ENCODE results near the gene RRAS2. TPM values are rescaled to one million over a fixed set of nuclear protein-coding genes. Genes with fewer than 3 reads are reported as not detected.
A peak's percentile ranks its signal among the peaks of the same experiment; 100 is the strongest.
"Not testable (repeated sequence)": the region's sequence is repeated elsewhere in the genome, so short reads cannot be mapped to it uniquely, and the experiment has no call there.

RRAS2 gene
- total RNA-seq, 1 donor from 2014 or later: 89.6 TPM

DNA sequence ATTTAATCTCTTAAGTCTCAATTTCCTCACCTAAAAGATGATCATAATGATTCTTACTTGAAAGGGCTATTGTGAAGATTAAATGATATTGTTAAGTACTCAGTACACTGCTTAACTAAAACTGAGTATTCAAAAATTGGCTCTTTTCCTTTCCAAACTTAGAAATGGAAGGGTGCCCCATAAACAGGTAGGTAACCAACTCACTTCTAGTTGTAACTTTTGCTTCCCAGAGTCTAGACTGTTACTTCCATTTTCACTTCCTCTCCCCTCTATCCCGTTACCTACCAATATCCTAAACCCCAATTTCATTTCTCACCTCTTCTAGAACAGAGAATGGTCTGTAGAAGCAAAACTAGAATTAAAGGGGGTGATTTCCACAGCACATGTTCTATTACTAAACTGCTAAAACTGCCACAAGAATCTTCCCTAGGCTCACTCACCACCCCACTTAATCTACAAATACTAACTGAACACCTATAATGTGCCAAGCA lies 50.0 kb downstream of the RRAS2 start:
- DNase-seq (ENCODE audit: extremely low read depth, low read depth, low spot score): no peak

DNA sequence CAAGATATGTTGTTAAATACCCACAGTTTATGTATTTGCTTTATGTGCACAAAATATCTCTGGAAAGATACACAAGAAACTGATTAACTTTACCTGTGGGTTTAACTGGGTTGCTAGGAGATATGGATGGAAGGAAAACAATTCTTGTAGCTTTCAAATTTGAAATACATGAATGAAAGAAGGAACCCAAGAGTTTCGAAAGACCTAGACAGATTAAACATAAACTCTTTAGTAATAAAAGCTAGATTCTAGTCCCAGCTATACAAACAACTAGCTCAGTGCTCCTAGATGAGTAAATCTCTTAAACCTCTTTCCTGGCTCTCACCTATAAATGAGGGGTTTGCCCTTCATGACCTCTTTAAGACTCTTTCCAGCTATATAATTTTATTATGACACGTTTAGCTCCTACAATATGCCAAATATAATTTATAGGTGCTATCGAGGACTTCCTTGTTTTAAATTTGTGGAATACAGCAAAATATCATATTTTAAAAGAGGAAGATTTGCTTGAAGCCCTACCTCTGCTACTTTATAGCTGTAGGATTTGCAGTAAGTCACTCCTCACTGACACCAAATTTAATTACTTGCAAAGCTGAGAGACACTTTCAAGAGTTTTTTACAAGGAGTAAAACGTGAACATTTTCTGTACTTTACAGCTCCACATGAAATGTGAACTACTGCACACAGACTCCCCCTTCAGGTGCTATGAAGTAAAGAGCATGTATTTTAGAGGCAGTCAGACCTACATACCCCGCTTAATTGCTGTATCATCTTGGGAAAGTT lies 50.7 kb downstream of the RRAS2 start:
- no peak for DNase-seq (ENCODE audit: extremely low read depth, low read depth, low spot score)

DNA sequence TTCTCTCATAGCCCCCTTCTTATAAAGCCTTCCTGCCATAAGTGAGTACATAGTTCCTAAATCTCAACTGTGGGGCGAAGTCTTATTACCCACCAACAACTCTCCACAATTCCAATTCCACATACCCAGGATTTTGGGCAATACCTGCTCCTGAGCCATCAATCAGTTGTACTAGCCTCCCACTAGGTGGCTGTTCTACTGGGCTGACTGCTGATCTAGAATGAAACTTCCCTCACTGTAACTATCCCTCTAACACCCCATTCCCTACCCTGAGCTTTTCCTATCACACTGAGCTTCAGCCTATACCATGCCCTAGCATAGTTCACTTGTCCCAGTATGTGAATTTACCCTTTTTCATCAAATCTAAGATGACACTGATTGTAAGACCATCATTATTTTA lies 52.5 kb downstream of the RRAS2 start:
- DNase-seq (ENCODE audit: extremely low read depth, low read depth, low spot score): no peak

DNA sequence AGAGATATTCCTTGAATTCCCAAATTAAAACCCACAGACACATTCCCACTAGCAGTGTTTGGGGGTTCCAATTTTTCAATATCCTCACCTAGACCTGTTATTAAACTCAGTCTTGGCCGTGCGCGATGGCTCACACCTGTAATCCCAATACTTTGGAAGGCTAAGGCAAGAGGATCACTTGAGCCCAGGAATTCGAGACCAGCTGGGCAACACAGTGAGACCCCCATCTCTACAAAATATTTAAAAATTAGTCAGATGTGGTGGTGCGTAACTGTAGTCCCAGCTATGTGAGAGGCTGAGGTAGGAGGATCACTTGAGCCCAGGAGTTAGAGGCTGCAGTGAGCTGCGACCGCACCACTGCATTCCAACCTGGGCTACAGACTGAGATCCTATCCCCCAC lies 53.3 kb downstream of the RRAS2 start:
- no peak for DNase-seq (ENCODE audit: extremely low read depth, low read depth, low spot score)

DNA sequence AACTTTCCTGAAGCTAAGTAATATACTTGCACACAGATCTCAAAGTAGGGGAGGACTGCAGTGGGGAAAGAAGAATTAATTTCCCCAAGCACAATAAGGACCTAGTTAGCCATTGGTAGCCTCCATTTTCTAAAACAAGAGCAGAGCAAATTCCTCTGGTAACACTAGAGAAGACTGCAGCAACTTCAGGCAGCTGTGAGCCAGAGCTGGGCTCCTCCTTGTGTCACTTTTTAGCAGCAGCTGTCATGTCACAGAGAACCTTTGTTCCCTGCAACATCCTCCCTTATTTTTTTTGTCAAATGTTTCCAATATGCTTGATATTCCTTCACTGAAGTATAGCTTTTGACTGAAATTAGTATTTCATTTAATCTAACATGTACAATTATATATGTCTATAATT lies 54.4 kb downstream of the RRAS2 start:
- DNase-seq (ENCODE audit: extremely low read depth, low read depth, low spot score): no peak

DNA sequence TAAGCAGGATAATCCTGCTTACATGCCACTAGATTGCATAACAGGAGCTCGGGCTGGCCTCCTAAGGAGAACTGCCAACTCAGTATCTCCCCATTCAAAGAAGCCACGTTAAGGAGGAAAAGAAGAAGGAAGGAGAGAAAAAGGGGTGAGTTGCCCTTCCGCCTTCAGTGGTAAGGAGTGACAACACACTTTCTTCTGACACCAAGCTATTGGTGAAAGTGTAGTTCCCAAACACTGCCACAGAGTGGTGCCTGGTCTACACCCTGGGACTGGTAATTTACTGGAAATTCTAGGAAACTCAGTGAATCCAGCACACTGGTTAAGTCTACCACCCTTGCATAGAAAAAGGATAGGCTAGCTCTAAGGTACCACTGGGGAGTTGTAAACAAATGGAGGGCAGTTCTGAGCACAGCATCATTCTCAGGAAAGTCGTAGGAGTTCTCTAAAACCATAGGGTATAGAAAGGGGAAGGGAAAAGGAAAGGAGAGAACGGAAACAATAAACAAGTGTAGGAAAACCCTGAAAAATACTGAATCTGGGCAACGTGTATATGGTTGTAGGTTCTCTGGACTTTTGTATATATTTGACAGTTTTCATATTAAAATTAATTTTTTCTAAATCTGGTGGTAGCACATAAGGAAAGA lies 58.2 kb downstream of the RRAS2 start:
- no peak for DNase-seq (ENCODE audit: extremely low read depth, low read depth, low spot score)

DNA sequence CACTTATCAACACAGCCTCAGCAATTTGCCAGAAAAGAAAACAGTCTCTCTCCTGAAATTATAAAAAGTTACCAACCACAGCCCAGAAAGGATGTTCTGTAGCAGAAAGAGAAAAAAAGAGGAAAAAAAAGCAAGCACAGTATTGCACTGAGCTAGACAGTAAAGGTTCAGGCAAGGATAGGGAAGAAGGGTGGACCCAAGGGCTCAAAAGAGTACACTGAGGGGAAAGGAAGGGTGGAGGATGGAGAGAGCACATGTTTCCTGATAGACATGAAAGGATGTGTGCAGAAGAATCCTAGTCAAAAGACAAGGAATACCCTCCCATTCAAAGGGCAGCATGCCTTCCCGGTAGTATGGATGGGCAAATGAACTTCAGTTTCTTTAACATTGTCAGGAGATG lies 59.1 kb downstream of the RRAS2 start:
- no peak for DNase-seq (ENCODE audit: extremely low read depth, low read depth, low spot score)

DNA sequence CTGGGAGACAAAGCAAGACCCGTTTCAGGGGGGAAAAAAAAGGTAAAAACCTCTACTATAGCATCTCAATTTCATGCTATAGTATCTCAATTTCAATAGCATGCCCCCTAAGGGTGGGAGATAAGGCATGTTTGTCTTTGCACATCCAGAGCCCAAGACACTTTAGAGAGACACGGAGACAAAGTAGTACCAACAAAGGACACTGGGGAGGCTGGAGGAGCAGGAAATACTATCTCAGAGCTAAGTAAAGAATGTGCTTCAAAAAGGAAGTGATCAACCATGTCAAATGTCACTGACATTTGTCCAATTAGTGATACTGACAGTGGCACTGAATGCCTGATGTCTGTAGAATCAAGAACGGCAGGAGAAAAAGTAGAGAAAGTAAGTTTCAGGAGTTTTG lies 68.6 kb downstream of the RRAS2 start:
- DNase-seq (ENCODE audit: extremely low read depth, low read depth, low spot score): no peak

DNA sequence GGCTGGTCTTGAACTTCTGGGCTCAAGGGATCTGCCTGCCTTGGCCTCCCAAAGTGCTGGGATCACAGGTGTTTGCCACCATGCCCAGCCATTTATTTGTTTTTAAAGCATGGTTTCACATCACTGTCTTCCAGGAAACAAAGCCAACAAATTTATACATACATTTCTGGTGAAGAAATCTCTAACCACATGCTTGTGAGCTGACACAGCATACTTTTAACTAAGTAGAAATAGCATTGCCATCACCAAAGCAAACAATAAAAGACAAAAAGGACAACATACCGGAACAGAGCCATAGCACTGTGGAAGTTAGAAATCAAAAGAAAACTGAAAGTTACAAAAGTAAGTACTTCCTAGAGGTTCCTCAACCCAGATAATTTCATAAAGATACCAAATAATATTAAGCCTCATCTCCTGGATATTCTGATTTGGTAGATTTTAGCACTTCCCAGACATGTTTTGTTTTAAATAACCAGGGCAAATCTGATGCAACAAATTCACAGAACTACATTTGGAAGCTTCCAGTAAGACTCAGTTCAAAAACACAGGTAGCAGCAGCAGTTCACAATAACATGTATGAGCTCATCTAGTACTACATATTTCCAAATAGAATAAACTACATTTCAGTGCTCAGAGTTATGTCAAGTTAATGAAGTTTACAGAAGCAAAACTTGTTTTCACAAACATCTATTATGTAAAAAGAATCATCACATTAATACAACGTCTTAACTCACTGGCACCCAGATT lies 70.6 kb downstream of the RRAS2 start:
- peak; percentile 20 for DNase-seq (ENCODE audit: extremely low read depth, low read depth, low spot score)

DNA sequence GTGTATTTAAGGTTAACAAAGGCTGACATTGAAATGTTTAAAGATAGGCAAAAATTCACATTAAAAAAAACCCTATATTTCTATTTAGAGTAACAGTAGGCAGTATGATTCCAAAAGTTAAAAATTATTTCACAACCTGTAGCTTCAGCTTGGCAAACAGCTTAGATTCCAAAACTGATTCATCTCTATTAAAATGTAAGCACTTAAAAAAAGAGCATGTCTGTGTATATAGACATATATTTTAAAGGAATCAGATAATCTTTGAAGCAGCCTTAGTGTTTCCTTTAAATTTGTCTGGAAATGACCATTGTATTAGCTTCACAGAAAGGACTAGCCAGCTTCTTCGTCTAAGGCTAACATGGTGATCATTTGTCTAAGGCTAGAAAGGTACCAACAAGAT lies 80.1 kb downstream of the RRAS2 start:
- not testable (repeated sequence) for DNase-seq (ENCODE audit: extremely low read depth, low read depth, low spot score)

DNA sequence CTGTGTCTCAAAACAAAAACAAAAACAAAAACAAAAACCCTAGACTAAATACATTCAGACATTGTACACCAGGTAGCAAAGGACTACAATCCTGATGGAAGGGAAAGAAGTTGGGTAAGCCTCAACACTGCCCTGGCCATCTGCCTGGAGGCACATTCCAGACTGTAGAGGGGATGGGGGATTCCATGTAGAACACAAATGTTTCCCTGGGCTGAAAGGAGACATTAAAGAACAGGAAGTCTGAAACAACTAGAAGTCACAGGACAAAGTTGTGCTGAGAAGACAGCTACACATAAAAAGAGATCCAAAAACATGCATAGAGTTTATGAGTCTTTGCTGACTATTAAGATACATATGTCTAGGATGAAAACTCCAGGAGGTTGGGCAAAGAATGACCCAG lies 83.9 kb downstream of the RRAS2 start:
- DNase-seq (ENCODE audit: extremely low read depth, low read depth, low spot score): no peak

DNA sequence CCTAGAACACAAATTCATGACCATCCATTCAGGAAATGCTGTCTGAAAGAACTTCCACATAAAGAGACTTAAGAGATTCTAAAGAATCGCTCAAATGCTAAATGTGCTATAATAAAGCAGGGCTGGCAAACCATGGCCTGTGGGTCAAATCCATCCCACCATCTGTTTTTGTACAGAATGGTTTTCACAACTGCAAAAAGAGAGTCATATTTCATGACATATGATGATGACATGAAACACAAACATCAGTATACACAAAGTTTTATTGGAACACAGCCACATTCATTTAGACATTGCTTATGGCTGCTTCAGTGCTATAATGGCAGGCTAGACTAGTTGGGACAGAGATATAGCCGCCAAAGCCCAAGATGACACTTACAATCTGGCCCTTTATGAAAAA lies 85.1 kb downstream of the RRAS2 start:
- no peak for DNase-seq (ENCODE audit: extremely low read depth, low read depth, low spot score)

DNA sequence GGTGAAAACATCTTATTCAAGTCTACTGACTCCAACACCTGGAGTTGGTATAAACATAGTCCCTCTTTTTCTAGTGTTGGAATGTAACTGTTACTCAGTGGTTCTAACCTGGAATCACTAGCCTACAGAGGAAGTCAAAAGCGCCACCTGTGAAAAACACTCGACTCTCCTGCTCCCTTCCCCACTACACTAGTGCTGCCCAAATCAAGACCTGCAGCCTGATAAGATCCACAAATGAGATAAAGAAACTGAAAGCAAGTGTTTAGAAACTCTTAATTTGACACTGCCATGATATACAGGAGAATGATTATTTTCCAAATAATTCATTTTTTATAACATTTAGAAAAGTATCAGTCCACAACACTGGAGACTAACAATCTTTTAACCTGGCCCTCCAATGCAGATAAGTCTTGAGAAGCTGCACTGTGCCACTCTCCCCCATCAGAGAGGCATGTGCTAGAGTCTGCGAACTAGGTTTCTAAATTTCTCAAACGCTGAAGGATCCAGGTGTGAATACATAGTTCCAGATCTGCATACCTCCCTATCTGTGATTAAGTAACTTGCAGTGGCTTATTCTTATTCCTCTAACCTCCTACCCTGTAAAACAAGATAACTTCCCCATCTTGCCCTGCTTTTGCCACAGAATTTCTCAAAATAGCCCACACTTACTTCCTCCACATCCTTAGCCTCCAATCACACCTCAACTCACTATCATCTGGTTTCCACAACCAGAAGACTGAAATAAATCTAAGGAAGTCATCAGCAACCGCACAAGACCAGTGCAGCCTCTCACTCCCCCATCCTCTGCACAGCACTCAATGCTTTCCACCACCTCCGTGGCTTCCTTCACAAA lies 88.1 kb downstream of the RRAS2 start:
- no peak for DNase-seq (ENCODE audit: extremely low read depth, low read depth, low spot score)

DNA sequence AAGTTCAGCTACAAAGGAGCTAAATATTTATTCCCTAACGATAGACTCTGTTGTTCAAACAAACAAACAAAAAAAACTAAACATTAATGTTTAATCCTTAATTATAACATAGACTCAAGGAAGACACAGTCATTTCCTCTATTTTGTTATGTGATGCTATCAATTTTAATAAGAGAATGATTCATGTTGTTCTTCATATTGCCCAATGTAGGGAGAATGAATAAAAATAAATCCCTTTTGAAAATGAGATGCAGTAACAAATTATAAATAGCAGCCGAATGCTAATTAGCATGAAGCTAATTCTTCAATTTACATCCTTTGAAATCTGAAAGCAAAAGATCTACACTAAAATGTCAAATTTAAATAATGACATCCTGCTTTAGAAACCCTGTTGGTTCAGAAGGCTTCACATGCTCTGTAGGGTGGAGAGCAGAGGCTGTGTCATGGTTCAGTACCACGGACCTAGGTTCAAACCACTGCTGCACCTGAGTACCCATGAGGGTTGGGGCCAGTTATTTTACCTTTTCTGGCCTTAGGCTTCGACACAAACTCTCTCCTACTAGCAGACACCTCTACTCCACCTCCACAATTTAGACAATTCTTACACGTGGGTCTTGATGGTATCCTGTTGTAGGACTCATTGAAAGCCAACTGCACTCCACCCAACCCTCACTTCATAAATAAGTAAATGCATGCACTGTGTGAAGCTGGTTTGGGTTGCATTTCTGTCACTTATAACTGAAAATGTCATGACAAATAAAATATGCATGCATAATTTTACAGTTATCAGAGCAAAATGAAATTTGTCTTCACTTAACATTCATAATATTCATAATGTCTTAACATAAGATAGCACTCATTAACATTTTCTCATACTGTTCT lies 89.0 kb downstream of the RRAS2 start:
- no peak for DNase-seq (ENCODE audit: extremely low read depth, low read depth, low spot score)

DNA sequence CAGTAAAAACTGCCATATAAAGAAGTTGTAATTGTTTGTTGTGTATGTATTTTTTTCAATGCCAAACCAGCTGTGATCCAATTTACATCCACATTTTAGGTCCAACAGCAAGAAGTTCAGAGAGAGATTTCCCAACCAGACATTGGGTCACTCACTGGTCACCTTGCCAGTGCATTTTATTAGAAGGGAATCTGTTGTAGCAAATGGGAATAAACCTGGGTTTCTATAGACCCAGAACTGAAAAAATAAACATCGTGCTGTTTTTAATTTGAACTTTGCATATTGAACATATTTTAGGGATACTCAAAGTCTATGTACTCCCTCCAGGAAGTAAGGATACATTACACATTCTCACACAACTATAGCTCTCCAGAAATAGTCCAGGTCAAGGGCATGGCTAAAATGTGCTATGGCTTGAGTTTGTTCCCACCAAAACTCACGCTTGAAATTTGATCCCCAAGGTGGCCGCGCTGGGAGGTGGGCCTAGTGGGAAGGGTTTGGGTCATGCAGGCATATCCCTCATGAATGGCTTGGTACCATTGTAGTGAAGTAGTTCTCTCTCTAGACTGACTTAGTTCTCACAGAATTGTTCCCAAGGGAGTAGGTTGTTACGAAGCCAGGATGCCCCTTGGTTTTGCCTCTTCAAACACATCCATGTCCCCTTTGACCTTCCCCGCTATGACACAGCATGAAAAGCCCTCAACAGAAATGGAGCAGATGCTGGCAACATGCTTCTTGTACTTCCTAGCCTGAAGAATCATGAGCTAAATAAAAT lies 90.9 kb downstream of the RRAS2 start:
- DNase-seq (ENCODE audit: extremely low read depth, low read depth, low spot score): no peak

DNA sequence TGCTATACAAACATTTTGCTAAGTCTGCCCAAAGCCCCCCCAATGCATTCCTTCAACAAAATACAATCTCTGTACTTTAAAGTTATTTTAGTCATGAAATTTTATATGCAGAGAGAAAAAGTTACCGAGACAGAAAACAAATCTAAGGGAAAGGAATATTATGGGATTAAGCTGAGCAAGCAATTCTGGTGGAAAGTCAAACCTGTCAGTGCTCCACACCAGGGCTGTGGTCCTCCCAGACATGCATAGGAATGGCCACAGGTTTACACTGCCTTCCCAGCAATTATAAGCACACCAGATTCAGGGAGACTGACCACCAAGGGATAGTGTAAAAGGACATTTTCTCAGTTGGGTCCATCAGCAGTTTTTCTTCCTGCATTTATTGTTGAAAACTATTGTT lies 92.4 kb downstream of the RRAS2 start:
- no peak for DNase-seq (ENCODE audit: extremely low read depth, low read depth, low spot score)

DNA sequence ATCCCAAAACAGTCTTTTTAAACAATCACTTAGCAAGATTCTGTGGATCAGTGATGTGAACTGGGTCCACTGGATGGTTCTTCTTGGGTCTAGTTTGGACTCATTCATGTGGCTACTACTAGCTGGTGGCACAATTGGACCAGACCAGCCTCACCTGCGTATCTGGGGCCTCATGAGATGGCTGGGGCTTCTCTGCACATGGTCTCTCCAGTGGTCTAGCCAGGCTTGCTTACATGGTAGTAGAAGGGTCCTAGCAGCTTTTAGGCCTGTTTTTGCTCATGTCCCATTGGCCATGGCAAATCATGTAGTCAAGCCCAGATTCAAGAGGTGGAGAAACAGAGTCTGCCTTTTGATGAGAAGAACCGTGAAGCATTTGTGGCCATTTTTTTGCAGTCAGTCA lies 94.0 kb downstream of the RRAS2 start:
- DNase-seq (ENCODE audit: extremely low read depth, low read depth, low spot score): no peak

DNA sequence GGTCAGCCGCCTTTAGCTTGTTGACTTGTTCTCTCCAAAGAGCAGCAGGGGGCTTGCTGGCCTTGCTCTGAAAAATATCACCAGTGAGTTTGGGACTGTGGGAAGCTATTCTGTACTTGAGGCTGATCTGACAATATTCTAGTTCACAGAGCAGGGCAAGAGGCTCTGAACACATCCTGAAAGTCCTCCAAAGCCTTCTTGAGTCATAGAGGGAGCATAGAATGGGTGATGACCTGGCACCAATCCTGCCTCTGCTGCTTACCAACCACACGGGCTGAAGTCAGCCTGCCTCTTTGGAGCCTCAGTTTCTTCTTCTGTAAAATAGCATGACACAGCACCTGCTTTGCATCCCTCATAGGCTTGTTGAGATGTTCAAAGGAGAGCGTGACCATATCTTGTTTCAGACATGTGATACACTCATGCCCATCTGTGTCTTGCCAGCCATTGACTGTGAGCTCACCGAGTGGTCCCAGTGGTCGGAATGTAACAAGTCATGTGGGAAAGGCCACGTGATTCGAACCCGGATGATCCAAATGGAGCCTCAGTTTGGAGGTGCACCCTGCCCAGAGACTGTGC lies 96.6 kb downstream of the RRAS2 start:
- no peak for DNase-seq (ENCODE audit: extremely low read depth, low read depth, low spot score)

DNA sequence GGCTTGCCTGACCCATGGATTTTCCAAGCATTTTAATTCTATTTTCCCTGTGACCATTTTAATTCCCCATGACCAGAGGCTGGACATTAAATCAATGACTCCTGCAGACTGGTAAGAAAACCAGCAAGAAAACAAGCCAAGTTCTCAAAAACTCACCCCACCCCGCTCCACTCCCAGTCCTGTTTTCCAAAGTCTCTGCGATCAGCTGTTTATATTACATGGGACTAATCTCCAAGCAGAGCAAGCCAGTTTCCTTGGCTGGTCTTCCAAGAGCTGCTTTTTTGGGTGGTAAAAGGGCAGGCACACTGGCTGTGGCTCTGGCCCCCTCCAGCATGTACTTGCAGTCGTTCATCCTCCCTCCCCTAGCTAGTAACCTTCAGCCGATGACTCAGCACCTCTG lies 97.9 kb downstream of the RRAS2 start:
- no peak for DNase-seq (ENCODE audit: extremely low read depth, low read depth, low spot score)
